PC-9 (cell line): Measurements from ENCODE around the gene MAGI2. TPM values are rescaled to one million over a fixed set of nuclear protein-coding genes. Genes with fewer than 3 reads are reported as not detected.

Experiments used
- BruUV-seq: library from RNA; stranded (reverse); fragments of 400-500 nt; replicated peaks from 2 replicates; lab custom pipeline; 2021; lab: Mats Ljungman, UMichigan
- CTCF ChIA-PET: fragments of 300-600 bp; sonication (Branson Sonifier 250); formaldehyde crosslinking; loops from one replicate; lab custom pipeline; 2022; ENCODE audit warnings: antibody characterized with exemption; lab: Charles Lee
- POLR2A ChIA-PET: fragments of 300-600 bp; sonication (Branson Sonifier 250); formaldehyde crosslinking; loops from one replicate; lab custom pipeline; 2022; ENCODE audit warnings: antibody characterized with exemption; ENCODE audit not compliant: unreplicated experiment; lab: Charles Lee
- DNase-seq, 2 experiments: peaks; one replicate each; pipeline versions ENCODE4 v3.0.0 to v3.0.0-alpha.2; 2015 to 2022; ENCODE audit warnings: mixed read lengths in 1 of 2
- H2AFZ ChIP-seq: fragments of 200-600 bp; sonication (generic); 2 replicates; pipeline ENCODE4 v1.8.1; 2017; ENCODE audit warnings: antibody characterized with exemption
- H3F3A ChIP-seq: fragments of 200-600 bp; sonication (generic); 2 replicates; pipeline ENCODE4 v1.8.1; 2017; ENCODE audit warnings: antibody characterized with exemption, mild to moderate bottlenecking, low read depth; ENCODE audit not compliant: insufficient read depth
- H3K27ac ChIP-seq: fragments of 200-600 bp; sonication (generic); 2 replicates; pipeline ENCODE4 v1.6.1; 2016; ENCODE audit warnings: mixed run types
- H3K27me3 ChIP-seq: fragments of 200-600 bp; sonication (generic); 2 replicates; pipeline ENCODE4 v1.6.1; 2016; ENCODE audit warnings: low read depth, mixed run types; ENCODE audit not compliant: insufficient read depth
- H3K36me3 ChIP-seq: fragments of 200-600 bp; sonication (generic); 2 replicates; pipeline ENCODE4 v1.6.1; 2016; ENCODE audit warnings: low read depth, mixed run types
- H3K4me1 ChIP-seq: fragments of 200-600 bp; sonication (generic); replicated peaks from 2 replicates; pipeline ENCODE4 v1.6.1; 2016; ENCODE audit warnings: mixed run types; ENCODE audit not compliant: insufficient read depth
- H3K4me2 ChIP-seq: fragments of 200-600 bp; sonication (generic); 2 replicates; pipeline ENCODE4 v1.6.1; 2017; ENCODE audit warnings: mixed run types
- H3K4me3 ChIP-seq: fragments of 200-600 bp; sonication (generic); 2 replicates; pipeline ENCODE4 v1.6.1; 2016; ENCODE audit warnings: mixed run types
- H3K79me2 ChIP-seq: fragments of 200-600 bp; sonication (generic); 2 replicates; pipeline ENCODE4 v1.6.1; 2017; ENCODE audit warnings: low read depth, mixed run types
- H3K9me2 ChIP-seq: fragments of 200-600 bp; sonication (generic); 2 replicates; pipeline ENCODE4 v1.8.1; 2017; ENCODE audit warnings: mild to moderate bottlenecking; ENCODE audit not compliant: insufficient read depth
- H3K9me3 ChIP-seq: fragments of 200-600 bp; sonication (generic); 2 replicates; pipeline ENCODE4 v1.8.1; 2016; ENCODE audit warnings: low read depth; ENCODE audit not compliant: insufficient read depth
- H4K20me1 ChIP-seq: fragments of 200-600 bp; sonication (generic); 2 replicates; pipeline ENCODE4 v1.8.1; 2017; ENCODE audit not compliant: insufficient read depth
- EZH2 ChIP-seq: fragments of 200-600 bp; sonication (generic); IDR thresholded peaks from 2 replicates; pipeline ENCODE4 v1.8.0; 2017; ENCODE audit warnings: antibody characterized with exemption, low read depth
- intact Hi-C: fragments of 100-400 bp; cut with micrococcal nuclease; formaldehyde crosslinking; loops from one replicate; pipeline ENCODE4 v1.10.0; 2022; ENCODE audit not compliant: unreplicated experiment
- total RNA-seq: library from RNA; stranded (reverse); gene quantifications from 2 replicates; pipeline ENCODE4 v1.2.3, GENCODE V29; 2021
- TF ChIP-seq, protein P1 (sequence below): fragments of 200-600 bp; sonication (generic); conservative IDR thresholded peaks from 2 replicates; pipeline ENCODE4 v1.6.1; 2017; ENCODE audit warnings: mixed run types, antibody characterized with exemption, mild to moderate bottlenecking, moderate library complexity

The MAGI2 gene
- total RNA-seq, 1 experiment from 2014 or later = 0.92 TPM

DNA sequence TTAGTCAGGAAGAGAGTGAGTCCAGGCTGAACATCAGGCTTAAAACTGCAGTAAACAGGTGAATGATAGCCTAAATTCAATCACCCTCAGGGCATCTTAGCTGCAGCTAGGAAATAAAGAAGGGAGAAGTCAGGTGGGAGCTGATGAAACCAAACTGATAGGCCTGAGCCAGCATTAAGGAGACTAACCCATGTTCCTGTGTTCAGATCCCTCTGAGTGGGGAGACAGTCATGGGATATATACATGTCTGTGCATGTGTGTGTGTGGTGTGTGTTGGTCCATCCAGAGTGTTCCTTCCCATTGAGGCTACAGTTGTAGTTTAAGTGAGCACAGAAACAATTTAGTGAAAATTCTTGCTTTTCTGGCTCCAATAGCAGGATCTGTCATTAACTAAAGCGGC lies 1174.0 kb downstream of the MAGI2 start:
- H3F3A ChIP-seq = no peaks in the 10 kb centered on the region
- H4K20me1 ChIP-seq = no peaks in the 10 kb centered on the region
- BruUV-seq = no TSS peak
- no peaks in the 10 kb centered on the region for H3K36me3 ChIP-seq
- no peak for DNase-seq
- H3K4me1 ChIP-seq = no peaks in the 10 kb centered on the region
- TF ChIP-seq EZH2 = no peak
- TF ChIP-seq, protein P1, sequence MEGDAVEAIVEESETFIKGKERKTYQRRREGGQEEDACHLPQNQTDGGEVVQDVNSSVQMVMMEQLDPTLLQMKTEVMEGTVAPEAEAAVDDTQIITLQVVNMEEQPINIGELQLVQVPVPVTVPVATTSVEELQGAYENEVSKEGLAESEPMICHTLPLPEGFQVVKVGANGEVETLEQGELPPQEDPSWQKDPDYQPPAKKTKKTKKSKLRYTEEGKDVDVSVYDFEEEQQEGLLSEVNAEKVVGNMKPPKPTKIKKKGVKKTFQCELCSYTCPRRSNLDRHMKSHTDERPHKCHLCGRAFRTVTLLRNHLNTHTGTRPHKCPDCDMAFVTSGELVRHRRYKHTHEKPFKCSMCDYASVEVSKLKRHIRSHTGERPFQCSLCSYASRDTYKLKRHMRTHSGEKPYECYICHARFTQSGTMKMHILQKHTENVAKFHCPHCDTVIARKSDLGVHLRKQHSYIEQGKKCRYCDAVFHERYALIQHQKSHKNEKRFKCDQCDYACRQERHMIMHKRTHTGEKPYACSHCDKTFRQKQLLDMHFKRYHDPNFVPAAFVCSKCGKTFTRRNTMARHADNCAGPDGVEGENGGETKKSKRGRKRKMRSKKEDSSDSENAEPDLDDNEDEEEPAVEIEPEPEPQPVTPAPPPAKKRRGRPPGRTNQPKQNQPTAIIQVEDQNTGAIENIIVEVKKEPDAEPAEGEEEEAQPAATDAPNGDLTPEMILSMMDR = no peak
- H2AFZ ChIP-seq = no peak overlapping the region
- H3K4me3 ChIP-seq = no peak overlapping the region
- CTCF ChIA-PET = no interaction called here
- H3K4me2 ChIP-seq = no peak overlapping the region
- H3K9me2 ChIP-seq = 0 out of 2 replicates have a peak, but pooled peaks cover 5% of the 10 kb centered on the region
- H3K27ac ChIP-seq = no peak overlapping the region
- no peaks in the 10 kb centered on the region for H3K27me3 ChIP-seq
- POLR2A ChIA-PET = no interaction called here
- intact Hi-C loops = no loop called here
- no peaks in the 10 kb centered on the region for H3K9me3 ChIP-seq
- H3K79me2 ChIP-seq = no peaks in the 10 kb centered on the region

DNA sequence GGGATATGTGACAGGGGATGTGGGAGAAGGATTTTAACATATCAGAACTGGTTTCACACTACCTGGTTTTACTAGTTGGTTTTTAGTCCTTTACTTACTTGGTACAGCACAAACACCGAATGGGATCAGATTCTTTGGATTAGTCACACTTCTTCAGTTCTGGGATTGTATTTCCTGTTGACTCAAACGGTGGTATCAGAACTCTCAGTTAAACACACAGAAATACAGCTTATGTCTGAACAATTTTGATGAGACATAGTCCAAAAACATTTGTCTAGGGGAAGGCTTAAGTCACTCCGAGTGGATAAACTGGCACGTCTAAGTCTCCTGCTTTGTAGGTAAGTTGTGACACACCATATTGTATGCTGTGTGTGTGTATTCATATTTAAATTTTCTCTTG lies 1174.4 kb downstream of the MAGI2 start:
- Histone ChIP-seq H3K36me3 (no peaks in the 10 kb centered on the region), H3K4me3 (no peak overlapping the region), H3K9me3 (no peaks in the 10 kb centered on the region), H3K27me3 (no peaks in the 10 kb centered on the region), H3K4me2 (no peak overlapping the region), H3F3A (no peaks in the 10 kb centered on the region), H3K4me1 (no peaks in the 10 kb centered on the region), H3K79me2 (no peaks in the 10 kb centered on the region), H4K20me1 (no peaks in the 10 kb centered on the region), H2AFZ (no peak overlapping the region), H3K27ac (no peak overlapping the region), H3K9me2 (0 out of 2 replicates have a peak, but pooled peaks cover 5% of the 10 kb centered on the region)
- ChIA-PET CTCF (no interaction called here), POLR2A (no interaction called here)
- no peak for DNase-seq
- TF ChIP-seq EZH2 = no peak
- TF ChIP-seq, protein P1 = no peak
- BruUV-seq = no TSS peak
- intact Hi-C loops = no loop called here

DNA sequence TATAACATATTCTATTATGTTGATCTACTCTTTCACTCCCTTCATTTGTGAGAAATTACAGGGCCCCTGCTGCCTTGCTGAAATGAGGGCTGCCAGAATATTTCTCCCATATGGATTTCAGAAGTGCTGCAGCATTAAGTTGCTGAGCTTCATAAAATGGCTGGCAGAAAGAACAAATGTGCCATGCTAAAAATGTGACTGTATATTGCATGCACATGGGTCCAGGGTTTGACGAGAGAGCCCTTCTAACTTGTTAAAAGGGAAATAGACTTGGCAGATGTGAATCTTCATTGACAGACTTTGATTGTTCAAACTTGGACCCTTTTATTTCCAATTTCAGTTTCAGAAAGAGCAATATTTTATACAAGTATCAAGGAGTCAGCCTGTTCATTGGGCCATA lies 1186.3 kb downstream of the MAGI2 start:
- BruUV-seq = no TSS peak

More for the DNA sequence above, 1186.3 kb downstream of the MAGI2 start:
- Histone ChIP-seq H3K4me2 (no peak overlapping the region), H3K9me3 (no peaks in the 10 kb centered on the region), H3K27ac (no peak overlapping the region), H2AFZ (no peak overlapping the region), H4K20me1 (no peaks in the 10 kb centered on the region), H3K36me3 (no peaks in the 10 kb centered on the region), H3K79me2 (no peaks in the 10 kb centered on the region), H3F3A (no peaks in the 10 kb centered on the region), H3K4me3 (no peak overlapping the region), H3K27me3 (no peaks in the 10 kb centered on the region), H3K9me2 (no peaks in the 10 kb centered on the region), H3K4me1 (no peaks in the 10 kb centered on the region)
- no peak for DNase-seq
- intact Hi-C loops = no loop called here
- ChIA-PET POLR2A (no interaction called here), CTCF (no interaction called here)
- TF ChIP-seq EZH2 = no peak
- TF ChIP-seq, protein P1 = no peak
